ENCODE measurements around the gene TIMELESS. TPM values are rescaled to one million over a fixed set of nuclear protein-coding genes. Genes with fewer than 3 reads are reported as not detected.

Gene TIMELESS
- total and polyA plus RNA-seq, 9 of the 15 experiments (the other 6 are each of a cell fraction or from before 2014, with no cell fraction given) = 11.9 to 59.2 (median 35.8) TPM

DNA sequence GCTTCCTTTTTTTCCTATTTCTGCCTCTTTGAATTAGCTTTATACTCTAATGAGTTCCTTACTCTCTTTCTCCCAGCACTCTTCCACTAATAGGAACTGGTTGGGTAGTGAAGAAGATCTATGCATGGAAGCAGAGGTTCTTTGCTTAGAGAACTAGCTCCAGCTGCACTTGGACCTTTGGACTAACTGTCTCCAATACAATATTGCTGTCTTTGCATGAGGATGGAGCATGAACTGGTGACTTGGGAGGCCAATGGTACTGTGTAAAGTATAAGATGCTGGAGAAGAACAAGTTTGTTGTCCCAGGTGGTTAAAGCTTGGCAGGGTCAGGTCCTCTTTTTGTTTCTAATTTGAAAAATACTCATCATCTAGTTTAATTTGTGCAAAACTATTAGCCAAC is 41.1 kb upstream of the TIMELESS start (continued):
- TF ChIP-seq TFE3 (CRISPR knock-in tag; IDR thresholded peaks at IDR 0.05) = no peak
- no peak for TF ChIP-seq CHD1 (IDR thresholded peaks at IDR 0.05; ENCODE audit: low read length)
- TF ChIP-seq FOXA1 (IDR thresholded peaks at IDR 0.05; ENCODE audit: borderline replicate concordance) = no peak
- TF ChIP-seq RBM34 (IDR thresholded peaks at IDR 0.05; ENCODE audit: borderline replicate concordance, insufficient read depth, low read length) = no peak
- no peak for TF ChIP-seq SRSF3 (IDR thresholded peaks at IDR 0.05; ENCODE audit: insufficient read depth, low read length)
- TF ChIP-seq ZBTB1 (CRISPR knock-in tag; IDR thresholded peaks at IDR 0.05; ENCODE audit: borderline replicate concordance, low read depth) = no peak
- TF ChIP-seq CBFB (CRISPR knock-in tag; IDR thresholded peaks at IDR 0.05) = no peak
- TF ChIP-seq, protein P1, sequence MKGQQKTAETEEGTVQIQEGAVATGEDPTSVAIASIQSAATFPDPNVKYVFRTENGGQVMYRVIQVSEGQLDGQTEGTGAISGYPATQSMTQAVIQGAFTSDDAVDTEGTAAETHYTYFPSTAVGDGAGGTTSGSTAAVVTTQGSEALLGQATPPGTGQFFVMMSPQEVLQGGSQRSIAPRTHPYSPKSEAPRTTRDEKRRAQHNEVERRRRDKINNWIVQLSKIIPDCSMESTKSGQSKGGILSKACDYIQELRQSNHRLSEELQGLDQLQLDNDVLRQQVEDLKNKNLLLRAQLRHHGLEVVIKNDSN (CRISPR knock-in tag; IDR thresholded peaks at IDR 0.05) = no peak
- TF ChIP-seq PHF21A (IDR thresholded peaks at IDR 0.05; ENCODE audit: borderline replicate concordance, low read depth) = no peak
- TF ChIP-seq MBD2 (IDR thresholded peaks at IDR 0.05; ENCODE audit: borderline replicate concordance, low read depth) = no peak
